Panc1 (cell line): ENCODE measurements around the gene TMEM131.

Source experiments
- CTCF ChIP-seq: fragments of 450-650 bp; IDR thresholded peaks from 2 replicates; pipeline ENCODE4 v1.5.1; 2017; ENCODE audit warnings: mild to moderate bottlenecking
- POLR2AphosphoS5 ChIP-seq: IDR thresholded peaks from 2 replicates; pipeline ENCODE4 v1.6.1; 2012; ENCODE audit warnings: mild to moderate bottlenecking, low read depth, low read length, moderate library complexity
- REST ChIP-seq, 2 experiments: IDR thresholded peaks; 2 replicates each; pipeline ENCODE4 v1.6.1; 2011 to 2012; ENCODE audit warnings: low read depth in 2 of 2, control low read depth in 1 of 2, low read length in 1 of 2, mild to moderate bottlenecking in 1 of 2, moderate library complexity in 1 of 2; ENCODE audit not compliant: insufficient read depth in 1 of 2
- TCF7L2 ChIP-seq: IDR thresholded peaks from 2 replicates; pipeline ENCODE4 v1.6.1; 2011; ENCODE audit warnings: mild to moderate bottlenecking, low read depth, low read length, inconsistent platforms

- TF ChIP-seq CTCF, result no peak
- TF ChIP-seq TCF7L2, result no peak
- TF ChIP-seq POLR2AphosphoS5, result no peak
- TF ChIP-seq REST (IDR thresholded peaks at IDR 0.05; ENCODE audit: insufficient read depth in 1 of 2, low read depth in 2 of 2, low read length in 1 of 2), result no peak
Measured at GRCh38 chr2:97759727-97760407, 235.9 kb downstream of the TMEM131 start.
